Mesodermal cell (in vitro differentiated cells): Measurements from ENCODE around the gene RC3H2.

ENCODE experiments used
- H3K27ac ChIP-seq: 2 replicates; pipeline ENCODE4 v1.7.0; 2013; ENCODE audit warnings: mild to moderate bottlenecking, low read depth, low read length, moderate library complexity; ENCODE audit not compliant: severe bottlenecking
- H3K36me3 ChIP-seq: 2 replicates; pipeline ENCODE4 v1.7.1; 2013; ENCODE audit warnings: mild to moderate bottlenecking, low read length, moderate library complexity; ENCODE audit not compliant: control insufficient read depth, insufficient read depth
- H3K4me1 ChIP-seq: one replicate; pipeline ENCODE4 v1.7.1; 2013; ENCODE audit warnings: mild to moderate bottlenecking, low read length; ENCODE audit not compliant: insufficient read depth, control insufficient read depth, poor library complexity, severe bottlenecking
- H3K4me3 ChIP-seq: 2 replicates; pipeline ENCODE4 v1.7.0; 2013; ENCODE audit warnings: low read length, control low read depth, mild to moderate bottlenecking; ENCODE audit not compliant: insufficient read depth, poor library complexity, severe bottlenecking; ENCODE audit errors: extremely low read depth
- H3K9me3 ChIP-seq: 2 replicates; pipeline ENCODE4 v1.7.1; 2013; ENCODE audit warnings: mild to moderate bottlenecking, low read length, moderate library complexity; ENCODE audit not compliant: control insufficient read depth
- WGBS, 2 experiments: methylation state at CpG; one replicate each; pipeline ENCODE4 v1.1.5; 2013; ENCODE audit warnings: missing lambda C conversion rate in 2 of 2; ENCODE audit not compliant: insufficient coverage in 2 of 2; 5-methylcytosine and 5-hydroxymethylcytosine counted together

RC3H2 gene

DNA sequence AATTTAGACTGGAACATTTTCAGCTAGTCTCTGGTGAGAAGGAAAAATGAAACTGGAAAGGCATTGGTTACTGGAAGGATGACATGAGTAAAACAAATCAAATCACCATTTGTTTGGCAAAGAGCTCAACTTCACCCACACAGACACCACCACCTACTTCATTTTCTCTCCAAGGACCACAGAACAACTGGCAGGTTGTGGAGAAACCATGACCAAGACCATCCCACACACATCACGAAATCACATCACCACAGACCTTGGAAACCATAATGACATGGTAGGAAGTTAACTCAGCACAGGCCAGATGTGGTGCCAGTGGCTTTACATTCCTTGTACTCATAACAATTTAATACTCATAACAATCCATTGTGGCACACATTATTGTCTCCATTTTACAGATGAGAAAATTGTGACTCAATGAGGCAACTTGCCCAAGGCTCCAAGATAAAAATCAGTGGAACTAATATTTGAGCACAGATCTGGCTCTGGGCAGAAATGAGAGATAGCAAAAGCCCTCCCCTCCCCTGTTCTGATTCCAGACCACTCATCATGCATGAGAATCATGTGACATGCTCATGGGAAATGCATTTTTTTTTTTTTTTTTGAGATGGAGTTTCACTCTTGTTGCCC is 97.8 kb downstream of the RC3H2 start:
- WGBS, 2 experiments, result 80% methylated on average over 1 of the region's 1 CpG; no CpG with 5 or more reads in 1 of the 2 experiments
- H3K9me3 ChIP-seq, result peaks cover 5% of the 10 kb centered on the region
- H3K4me1 ChIP-seq, result no peaks in the 10 kb centered on the region
- H3K36me3 ChIP-seq, result no peaks in the 10 kb centered on the region
- H3K27ac ChIP-seq, result no peak overlapping the region
- no peak overlapping the region for H3K4me3 ChIP-seq

DNA sequence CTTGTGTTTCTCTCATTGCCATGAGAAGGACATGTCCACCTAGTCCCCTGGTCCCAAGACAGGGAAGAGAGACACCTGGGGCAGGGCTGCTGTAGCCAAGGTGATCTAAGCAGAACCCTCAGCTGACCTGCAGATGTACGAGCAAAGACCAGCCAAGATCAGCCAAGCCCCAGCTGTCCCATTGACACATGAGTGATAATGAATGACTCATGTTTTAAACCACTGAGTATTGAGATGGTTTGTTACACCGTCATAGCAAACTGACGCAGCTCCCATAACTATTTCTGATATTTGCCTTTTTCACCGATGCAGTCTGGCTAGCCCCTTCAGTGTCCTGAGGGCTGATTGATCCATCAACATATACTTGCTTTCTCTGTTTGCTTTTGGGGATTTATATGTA is 98.5 kb downstream of the RC3H2 start:
- H3K9me3 ChIP-seq, result peaks cover 5% of the 10 kb centered on the region
- H3K27ac ChIP-seq, result no peak overlapping the region
- H3K36me3 ChIP-seq, result no peaks in the 10 kb centered on the region
- H3K4me1 ChIP-seq, result no peaks in the 10 kb centered on the region
- 100% methylated on average over 1 of the region's 4 CpGs for WGBS, 2 experiments
- H3K4me3 ChIP-seq, result no peak overlapping the region

DNA sequence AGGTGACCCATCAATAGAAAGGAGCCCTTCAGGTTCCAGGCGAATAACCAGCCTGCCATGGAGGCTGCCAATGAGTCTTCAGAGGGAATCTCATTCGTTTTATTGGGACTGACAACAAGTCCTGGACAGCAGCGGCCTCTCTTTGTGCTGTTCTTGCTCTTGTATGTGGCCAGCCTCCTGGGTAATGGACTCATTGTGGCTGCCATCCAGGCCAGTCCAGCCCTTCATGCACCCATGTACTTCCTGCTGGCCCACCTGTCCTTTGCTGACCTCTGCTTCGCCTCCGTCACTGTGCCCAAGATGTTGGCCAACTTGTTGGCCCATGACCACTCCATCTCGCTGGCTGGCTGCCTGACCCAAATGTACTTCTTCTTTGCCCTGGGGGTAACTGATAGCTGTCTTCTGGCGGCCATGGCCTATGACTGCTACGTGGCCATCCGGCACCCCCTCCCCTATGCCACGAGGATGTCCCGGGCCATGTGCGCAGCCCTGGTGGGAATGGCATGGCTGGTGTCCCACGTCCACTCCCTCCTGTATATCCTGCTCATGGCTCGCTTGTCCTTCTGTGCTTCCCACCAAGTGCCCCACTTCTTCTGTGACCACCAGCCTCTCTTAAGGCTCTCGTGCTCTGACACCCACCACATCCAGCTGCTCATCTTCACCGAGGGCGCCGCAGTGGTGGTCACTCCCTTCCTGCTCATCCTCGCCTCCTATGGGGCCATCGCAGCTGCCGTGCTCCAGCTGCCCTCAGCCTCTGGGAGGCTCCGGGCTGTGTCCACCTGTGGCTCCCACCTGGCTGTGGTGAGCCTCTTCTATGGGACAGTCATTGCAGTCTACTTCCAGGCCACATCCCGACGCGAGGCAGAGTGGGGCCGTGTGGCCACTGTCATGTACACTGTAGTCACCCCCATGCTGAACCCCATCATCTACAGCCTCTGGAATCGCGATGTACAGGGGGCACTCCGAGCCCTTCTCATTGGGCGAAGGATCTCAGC is 104.8 kb downstream of the RC3H2 start, which contains the start of gene OR1K1:
Gene OR1K1 (plus strand): TSS at position 58 of the 995 bp plus-strand sequence. CDS start 0 bp downstream, at position 58.
- peaks cover 6% of the 10 kb centered on the region for H3K9me3 ChIP-seq
- no peak within 1 kb of the TSS for H3K27ac ChIP-seq
- H3K4me3 ChIP-seq, result no peak within 1 kb of the TSS
- H3K4me1 ChIP-seq, result no peaks in the 10 kb centered on the region
- 88 to 94% methylated on average over 29 to 30 of the region's 30 CpGs for WGBS, 2 experiments
- H3K36me3 ChIP-seq, result no peaks in the 10 kb centered on the region

DNA sequence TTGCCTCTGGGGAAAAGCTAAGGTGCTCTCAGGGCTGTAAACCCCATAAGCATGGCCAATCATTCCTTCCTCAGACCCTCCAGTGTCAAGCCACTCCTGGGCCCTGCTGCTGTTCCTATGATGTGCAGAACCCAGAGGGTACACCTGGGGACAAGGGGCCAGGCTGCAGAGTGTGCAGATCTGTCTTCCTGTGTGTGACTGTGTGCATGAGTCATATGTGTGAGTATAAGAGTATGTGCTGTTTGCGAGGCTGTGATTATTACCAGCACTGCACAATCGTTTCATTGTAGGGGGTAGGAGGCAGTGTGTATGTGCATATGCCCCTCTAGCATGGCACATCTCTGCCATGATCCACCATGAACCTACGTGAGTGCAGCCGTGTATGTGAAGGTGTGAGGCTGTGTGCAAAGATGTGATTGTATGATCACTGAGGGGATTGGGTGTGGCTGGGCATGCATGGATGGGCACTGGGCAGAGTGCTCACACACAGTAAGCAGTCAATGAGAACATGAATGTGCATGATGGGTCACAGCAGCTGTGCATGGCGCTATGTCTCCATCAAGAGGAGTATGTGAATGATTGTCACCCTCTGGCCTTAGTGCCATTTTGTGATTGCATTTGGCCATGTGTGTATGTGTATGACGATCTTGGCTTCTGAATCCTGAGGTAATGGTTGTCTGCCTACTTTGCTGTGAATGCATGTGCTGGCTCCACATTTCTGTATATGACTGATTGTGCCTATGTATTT is 107.7 kb downstream of the RC3H2 start:
- Histone ChIP-seq H3K27ac (no peak overlapping the region), H3K4me3 (no peak overlapping the region), H3K9me3 (peaks cover 6% of the 10 kb centered on the region), H3K4me1 (no peaks in the 10 kb centered on the region), H3K36me3 (no peaks in the 10 kb centered on the region)
- 80 to 92% methylated on average over 4 to 6 of the region's 6 CpGs for WGBS, 2 experiments
